Embryonic facial prominence (tissue), 1 donor: Measurements from ENCODE around the gene TENM3.
A peak's percentile ranks its signal among the peaks of the same experiment; 100 is the strongest.
"Not testable (repeated sequence)": the region's sequence is repeated elsewhere in the genome, so short reads cannot be mapped to it uniquely, and the experiment has no call there.

ENCODE experiments used
- DNase-seq: peaks from one replicate; pipeline ENCODE4 v3.0.0-alpha.2; 2016; ENCODE audit errors: extremely low spot score

Gene TENM3

GRCh38 chr4:182227611-182228010 lies 15.6 kb upstream of the TENM3 start:
- DNase-seq = no peak

GRCh38 chr4:182228991-182229577 lies 14.1 kb upstream of the TENM3 start:
- no peak for DNase-seq

- DNase-seq = no peak
These were observed 12.9 kb upstream of the TENM3 start for GRCh38 chr4:182230256-182230655.

GRCh38 chr4:182231080-182231479 lies 12.1 kb upstream of the TENM3 start:
- no peak for DNase-seq

GRCh38 chr4:182231496-182231895 lies 11.7 kb upstream of the TENM3 start:
- DNase-seq = no peak

GRCh38 chr4:182233310-182234090 lies 9.7 kb upstream of the TENM3 start:
- DNase-seq = peak; percentile 66

- DNase-seq = no peak
These were observed 8.0 kb upstream of the TENM3 start for GRCh38 chr4:182235021-182235795.

- no peak for DNase-seq
These were observed 7.0 kb upstream of the TENM3 start for GRCh38 chr4:182236186-182236585.

- DNase-seq = not testable (repeated sequence)
These were observed 6.2 kb upstream of the TENM3 start for GRCh38 chr4:182237010-182237409.

GRCh38 chr4:182238355-182238931 lies 4.8 kb upstream of the TENM3 start:
- DNase-seq = no peak

- DNase-seq = no peak
These were observed 2.8 kb upstream of the TENM3 start for GRCh38 chr4:182240161-182241130.

GRCh38 chr4:182242260-182242659 lies 942 bp upstream of the TENM3 start:
- not testable (repeated sequence) for DNase-seq

- DNase-seq = no peak
These were observed 415 bp upstream of the TENM3 start for GRCh38 chr4:182242787-182243186.

GRCh38 chr4:182245041-182245440 lies 1.8 kb downstream of the TENM3 start:
- DNase-seq = no peak

- no peak for DNase-seq
These were observed 2.5 kb downstream of the TENM3 start for GRCh38 chr4:182245541-182246215.

- DNase-seq = no peak
These were observed 3.4 kb downstream of the TENM3 start for GRCh38 chr4:182246401-182247205.

GRCh38 chr4:182248295-182248694 lies 5.1 kb downstream of the TENM3 start:
- DNase-seq = no peak

GRCh38 chr4:182250446-182250845 lies 7.2 kb downstream of the TENM3 start:
- no peak for DNase-seq

- no peak for DNase-seq
These were observed 7.9 kb downstream of the TENM3 start for GRCh38 chr4:182251116-182251515.

- DNase-seq = no peak
These were observed 9.0 kb downstream of the TENM3 start for GRCh38 chr4:182252220-182252619.
